HG03565 (cell line): Measurements from ENCODE around the gene ALDH16A1.

ENCODE experiments used
- ATAC-seq: cut with Tn5 transposase; IDR thresholded peaks from one replicate; pipeline ENCODE4 v1.9.1; 2021; ENCODE audit warnings: mild to moderate bottlenecking, moderate library complexity; ENCODE audit not compliant: unreplicated experiment

Gene ALDH16A1

DNA sequence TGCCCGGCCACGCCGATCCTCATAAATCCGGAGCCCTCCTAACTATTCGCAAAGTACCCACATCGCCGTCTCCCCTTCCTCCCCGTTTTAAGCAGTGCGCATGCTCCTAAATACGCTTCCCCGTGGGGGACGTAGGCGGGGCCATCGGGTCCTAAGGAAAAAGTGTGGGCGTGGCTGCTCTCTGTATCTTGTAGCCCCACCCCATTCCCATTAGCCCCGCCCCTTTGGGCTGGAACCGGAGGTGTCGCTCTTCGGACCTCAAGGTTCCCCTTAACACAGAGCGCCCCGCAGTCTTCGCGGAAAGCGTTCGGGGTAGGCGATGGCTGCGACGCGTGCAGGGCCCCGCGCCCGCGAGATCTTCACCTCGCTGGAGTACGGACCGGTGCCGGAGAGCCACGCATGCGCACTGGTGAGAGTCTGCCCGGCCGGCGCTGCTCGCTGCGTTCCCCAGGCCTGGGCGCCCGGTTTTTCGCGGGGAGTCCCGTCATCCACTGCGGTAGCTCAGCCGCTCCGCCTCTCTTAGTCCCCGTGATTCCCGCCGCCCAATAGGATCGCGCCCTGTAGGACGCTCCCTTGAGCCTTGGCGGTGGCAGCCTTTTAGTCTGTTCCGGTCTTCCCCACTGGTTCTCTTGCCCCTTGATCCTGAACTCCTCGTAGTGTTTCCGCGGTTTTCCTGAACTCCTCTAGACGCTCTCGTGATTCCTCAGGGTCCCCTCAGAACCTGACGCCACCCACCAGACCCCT, at the start of gene ALDH16A1:
Gene ALDH16A1 (plus strand): TSS at position 213 of the 744 bp plus-strand sequence. CDS start 107 bp downstream, at position 320.
- peak; percentile 68 for ATAC-seq

DNA sequence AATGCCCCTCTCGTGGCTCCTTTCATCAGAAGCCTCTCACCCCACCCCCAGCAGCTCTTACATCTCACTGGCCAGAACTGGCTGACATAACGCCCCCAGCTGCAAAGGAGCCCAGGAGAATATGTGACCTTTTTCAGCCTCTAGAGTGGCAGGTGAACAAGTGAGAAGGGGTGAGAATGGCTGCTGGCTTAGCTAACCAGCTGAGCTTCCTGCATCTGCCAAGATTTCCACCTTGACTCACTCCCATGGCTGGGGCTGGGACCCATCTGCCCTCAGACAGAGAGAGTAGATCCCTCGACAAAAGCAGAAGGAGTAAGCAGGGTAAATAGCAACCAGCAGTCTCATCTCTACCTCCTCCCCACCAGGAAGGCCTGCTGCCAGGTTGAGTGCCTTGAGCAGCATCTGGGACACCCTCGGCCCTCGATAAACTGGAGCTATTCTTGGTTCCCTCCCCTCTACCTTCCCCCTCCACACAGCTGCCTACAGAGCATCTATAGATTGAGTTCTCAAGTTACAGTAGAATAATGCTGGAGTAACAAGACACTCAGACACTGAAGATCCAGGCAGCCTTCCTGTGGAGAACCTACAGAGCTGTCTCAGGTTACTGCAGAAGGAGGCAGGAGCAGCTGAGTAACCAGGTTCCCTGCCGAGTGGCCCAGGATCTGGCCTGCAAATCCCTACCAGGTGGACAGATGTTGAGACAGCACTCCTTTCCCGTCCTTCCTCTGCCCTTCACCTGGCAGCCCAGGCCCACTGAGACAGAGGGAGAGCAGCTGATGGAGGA, 49.4 kb upstream of the ALDH16A1 start:
- ATAC-seq, result no peak

DNA sequence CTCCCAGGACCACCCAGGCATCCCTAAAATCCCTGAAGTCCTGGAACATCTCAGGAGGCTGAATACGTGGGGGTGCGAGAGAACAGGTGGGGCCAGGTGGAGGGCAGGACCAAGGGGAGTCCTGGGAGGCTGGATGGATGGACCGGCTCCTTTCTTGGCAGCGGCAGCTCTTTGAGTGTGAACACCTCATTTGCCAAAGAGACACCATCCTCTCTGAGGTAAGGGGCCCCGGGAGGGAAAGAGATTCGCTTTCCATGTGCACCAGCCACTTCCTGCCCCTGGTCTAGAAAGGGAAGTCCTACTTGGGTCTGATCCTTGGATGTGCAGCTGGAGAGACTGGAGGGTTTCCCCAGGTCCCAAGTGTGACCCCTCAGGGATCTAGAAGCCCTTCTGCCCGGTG, 45.9 kb upstream of the ALDH16A1 start:
- no peak for ATAC-seq

DNA sequence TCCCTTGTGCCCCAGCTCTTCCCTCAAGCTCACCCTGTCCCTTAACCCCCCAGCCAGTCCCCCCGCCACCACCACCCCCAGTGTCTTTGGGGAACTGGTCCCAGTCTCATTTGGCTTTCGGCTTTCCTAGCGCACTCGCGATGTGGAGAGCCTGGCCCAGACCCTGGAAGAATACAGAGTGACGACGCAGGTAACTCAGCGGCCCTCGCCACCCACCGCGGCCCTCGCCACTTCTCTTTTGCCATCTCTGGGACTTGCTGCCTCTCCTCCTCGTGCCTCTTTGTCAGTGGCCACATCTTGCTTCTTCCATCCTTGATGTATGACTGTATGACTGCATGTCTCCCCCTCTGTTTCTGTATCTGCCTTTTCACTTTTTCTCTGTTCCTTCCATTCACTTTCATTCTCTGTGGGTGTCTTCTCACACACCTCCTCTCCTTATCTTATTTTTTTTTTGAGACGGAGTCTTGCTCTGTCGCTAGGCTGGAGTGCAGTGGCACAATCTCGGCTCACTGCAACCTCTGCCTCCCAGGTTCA, 45.5 kb upstream of the ALDH16A1 start:
- ATAC-seq, result no peak

DNA sequence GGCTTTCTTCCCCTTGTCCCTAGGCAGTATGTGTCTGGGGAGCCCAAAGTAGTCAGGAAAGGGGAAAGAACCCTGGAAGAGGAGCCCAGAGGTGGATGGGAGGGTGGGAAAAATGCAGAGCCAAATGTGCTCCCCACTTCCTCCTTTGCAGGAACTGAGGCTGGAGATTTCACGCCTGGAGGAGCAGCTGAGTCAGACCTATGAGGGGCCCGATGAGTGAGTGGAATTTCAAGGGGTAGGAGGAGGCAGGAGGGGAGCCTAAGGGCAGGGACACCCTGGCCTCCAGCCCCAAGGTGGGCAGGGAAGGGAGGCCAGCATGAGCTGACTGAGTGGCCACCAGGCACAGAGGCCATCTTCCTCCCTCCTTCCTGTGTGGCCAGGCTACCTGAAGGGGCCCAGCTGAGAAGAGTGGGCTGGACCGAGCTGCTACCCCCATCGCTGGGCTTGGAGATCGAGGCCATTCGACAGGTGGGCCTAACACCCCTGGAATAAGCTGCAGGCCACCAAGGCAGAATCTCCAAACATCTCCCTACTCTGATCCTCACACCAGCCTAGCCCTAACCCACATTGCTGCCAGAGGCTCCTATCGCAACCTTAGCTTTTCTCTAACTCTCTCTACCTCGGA, 44.1 kb upstream of the ALDH16A1 start:
- ATAC-seq, result no peak

DNA sequence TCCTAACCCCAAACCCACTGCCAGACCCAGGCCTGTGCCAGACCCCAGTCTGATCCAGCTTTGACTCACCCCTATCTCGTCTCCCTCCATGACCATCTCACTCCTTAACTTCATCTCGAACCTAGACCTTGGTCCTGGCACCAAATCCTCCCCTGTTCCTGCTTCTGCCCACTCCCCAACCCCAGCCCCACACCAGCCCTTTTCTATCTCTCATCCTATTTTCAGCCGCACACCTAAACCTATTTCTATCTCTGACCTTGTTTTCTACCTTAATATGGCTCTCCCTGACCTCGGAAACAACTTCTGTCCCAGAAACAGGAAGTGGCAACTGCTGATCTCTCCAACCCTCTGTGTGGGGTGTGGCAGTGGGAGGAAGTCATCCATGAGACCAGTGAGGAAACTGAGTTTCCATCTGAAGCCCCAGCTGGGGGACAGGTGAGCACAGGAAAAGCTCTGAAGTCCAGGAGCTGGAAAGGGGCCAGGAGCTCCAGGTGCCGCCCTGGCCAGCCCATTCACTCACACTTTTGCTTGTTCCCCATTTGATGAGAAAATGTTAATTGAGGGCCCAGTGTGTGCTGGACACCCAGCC, 43.5 kb upstream of the ALDH16A1 start:
- no peak for ATAC-seq

DNA sequence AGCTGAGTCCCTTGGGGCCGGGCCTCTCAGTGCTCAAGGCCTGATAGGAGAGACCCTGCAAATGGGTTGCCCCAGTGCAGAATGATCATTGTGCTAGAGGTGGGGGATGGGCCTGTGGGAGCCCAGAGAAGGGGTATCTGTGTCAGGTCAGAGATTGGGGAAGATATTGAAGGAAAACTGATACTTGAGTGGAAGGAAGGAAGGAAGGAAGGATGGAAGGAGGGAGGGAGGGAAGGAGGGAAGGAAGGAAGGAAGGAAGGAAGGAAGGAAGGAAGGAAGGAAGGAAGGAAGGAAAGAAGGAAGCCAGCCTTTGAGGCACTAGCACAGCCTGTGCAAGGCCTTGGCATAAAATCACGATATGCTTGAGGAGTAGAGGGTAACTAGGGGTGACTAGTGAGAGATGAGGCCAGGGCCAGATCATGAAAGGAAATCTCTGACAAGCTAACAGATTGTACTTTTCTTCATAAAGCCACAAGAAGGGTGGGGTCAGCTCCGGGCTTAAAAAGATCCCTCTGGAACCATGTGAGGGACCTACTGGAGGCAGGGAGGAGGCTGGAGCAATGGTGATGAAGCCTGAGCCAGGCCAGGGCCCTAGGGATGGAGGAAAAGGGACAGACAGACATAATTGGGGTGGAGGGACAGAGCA, 41.2 kb upstream of the ALDH16A1 start:
- no peak for ATAC-seq

DNA sequence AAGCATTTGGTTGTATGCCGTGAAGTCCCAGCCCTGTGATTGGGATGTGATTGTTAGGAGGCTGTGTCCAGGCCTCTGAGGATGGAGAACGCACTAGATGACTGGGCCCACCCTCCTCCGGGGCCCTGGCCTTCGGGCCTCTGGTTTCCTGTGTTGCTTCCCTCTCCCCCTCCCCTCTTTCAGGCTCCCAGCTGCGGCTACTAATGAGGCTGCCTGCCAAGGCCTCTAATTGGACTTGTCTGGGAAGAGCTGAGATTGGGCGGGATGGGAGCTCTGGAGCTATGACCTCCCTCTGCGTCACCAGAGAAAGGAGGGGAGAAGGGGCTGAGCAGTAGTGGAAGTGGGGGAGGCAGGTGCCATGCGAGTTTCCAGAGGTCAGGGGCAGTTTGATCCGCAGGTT, 39.7 kb upstream of the ALDH16A1 start:
- ATAC-seq, result no peak

DNA sequence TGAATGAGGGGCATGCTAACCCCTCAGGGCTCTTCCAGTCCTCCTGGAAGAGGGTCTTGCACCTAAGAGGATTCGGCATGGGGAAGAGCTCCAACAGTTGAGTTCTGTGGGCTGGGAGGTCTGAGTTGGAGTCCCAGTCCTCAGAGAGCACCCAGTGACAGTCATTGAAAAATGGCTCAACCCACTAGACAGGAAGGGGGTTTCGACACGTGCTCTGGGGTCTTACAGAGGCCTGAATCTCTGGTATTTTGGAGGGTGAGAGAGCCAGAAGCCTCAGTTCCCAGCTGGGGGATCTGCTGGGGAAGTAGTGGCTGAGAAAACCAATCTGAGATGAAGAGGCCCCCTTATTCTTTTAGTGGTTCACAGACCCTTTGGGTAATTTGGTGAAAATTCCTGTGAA, 38.8 kb upstream of the ALDH16A1 start:
- no peak for ATAC-seq

DNA sequence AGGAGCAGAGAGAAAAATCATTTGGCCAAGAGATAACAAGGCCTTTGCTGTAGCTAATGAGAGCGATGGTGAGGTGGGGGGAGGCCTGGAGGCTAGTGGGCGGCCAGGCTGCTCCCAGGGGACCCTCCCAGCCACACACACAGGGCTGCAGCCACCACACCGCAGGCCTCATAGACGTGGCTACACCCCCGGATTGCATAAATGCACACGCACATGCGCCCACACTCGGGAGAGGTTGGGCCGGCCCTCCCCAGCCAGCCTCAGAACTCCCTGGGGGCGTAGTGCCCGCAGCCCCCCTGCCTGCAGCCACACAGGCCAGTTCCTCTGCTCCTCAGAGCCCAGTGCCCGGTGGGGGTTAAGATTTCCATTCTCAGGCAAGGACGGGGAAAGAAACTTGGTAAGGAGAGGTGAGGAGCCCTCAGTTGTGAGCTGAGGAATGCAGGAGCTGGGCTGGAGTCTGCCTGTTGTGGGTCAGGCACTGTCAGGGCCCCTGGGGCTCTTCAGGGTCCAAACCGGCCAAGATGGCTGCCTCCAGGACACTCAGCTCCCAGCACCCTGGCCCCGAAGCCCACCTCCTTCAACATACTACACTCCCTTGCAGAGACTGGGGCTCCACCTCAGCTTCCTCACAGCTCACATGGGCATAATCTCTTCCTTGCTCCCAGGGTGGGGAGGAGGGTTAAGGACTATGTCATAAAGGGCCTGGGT, 37.8 kb upstream of the ALDH16A1 start:
- no peak for ATAC-seq

DNA sequence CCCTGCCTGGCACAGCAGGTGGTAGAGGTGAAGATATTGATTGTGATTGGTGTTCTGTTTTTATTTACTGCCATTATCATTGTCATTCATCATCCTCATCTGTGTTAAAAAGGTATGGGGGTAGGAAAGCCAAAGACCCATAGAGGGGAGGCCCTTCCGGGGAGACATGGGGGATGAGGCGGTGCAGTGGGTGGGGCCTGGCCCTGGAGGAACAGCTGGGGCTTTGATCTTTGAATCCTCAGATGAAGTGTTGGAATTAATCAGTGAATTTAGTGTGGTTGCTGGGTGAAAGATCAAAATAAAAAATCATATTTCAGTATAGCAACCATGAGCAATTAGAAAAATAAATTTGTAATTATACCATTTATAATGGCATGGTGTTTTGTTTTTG, 37.2 kb upstream of the ALDH16A1 start:
- ATAC-seq, result no peak

DNA sequence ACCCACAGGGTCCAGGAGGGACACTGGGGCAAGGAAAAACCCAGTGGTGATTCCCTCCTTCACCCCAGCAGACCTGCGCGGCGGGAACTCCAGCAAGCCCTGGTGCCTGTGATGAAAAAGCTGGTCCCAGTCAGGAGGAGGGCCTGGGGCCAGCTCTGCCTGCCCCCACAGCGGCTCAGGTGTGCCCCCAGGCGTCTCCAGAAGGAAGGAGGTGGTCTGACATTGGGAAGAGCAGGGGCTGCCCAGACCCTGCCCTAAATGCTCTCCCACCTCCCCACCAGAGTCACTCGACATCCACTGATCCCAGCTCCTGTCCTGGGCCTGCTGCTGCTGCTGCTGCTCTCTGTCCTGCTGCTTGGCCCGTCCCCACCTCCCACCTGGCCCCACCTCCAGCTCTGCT, 35.9 kb upstream of the ALDH16A1 start:
- ATAC-seq, result no peak

DNA sequence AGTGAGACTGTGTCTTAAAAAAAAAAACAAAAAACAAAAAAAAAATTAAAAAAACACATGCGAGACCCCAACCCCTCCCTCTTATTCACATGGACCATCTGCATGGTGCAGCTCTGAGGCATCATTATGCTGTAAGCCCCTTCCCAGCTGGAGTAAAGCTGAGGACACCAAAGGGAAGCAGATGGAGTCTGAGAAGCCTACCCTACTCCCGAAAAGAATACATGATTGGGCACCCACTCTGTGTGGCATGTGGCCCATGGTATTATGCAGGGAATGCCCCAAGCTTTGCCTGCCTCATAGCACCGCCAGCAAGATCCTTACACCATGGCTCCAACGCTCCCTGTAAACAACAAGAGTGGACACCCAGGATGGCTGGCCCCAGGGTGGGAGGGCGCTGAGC, 34.5 kb upstream of the ALDH16A1 start:
- ATAC-seq, result no peak

DNA sequence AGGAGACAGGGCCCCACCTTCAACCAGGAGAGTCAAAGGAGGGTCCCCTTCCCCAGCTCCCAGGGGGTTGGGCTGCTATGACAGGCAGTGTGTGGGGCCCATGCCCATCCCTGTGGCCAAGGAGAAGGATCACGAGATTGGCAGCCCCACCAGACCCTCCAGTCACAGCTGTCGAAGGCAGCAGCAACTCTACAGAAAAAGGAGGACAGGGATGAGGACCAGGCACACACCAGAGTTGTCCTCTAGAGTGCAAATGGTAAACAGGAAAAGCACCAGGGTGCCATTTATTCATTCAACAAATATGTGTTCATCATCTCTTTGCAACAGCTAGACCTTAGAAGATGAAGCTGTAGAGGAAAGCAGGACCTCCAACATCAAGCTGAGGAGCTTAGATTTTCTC, 33.9 kb upstream of the ALDH16A1 start:
- no peak for ATAC-seq

DNA sequence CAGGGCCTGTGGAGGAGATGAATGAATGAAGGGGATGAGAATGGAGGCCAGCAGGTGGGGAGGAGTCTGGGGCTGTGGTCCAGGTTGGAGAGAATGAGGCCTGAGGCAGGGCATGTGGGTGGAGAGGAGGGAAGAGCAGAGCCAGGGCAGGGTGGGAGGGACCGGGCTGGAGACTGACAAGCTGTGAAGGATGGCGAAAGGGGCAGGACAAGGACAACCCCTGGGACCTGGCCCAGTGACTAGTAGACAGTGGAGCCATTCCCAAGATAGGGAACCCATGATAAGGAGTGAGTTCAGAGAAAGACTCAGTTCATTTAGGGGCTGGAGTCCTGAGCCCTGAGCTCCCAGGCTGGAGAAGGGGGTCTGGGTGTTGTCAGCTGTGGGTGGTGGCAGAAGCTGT, 32.8 kb upstream of the ALDH16A1 start:
- ATAC-seq, result no peak

DNA sequence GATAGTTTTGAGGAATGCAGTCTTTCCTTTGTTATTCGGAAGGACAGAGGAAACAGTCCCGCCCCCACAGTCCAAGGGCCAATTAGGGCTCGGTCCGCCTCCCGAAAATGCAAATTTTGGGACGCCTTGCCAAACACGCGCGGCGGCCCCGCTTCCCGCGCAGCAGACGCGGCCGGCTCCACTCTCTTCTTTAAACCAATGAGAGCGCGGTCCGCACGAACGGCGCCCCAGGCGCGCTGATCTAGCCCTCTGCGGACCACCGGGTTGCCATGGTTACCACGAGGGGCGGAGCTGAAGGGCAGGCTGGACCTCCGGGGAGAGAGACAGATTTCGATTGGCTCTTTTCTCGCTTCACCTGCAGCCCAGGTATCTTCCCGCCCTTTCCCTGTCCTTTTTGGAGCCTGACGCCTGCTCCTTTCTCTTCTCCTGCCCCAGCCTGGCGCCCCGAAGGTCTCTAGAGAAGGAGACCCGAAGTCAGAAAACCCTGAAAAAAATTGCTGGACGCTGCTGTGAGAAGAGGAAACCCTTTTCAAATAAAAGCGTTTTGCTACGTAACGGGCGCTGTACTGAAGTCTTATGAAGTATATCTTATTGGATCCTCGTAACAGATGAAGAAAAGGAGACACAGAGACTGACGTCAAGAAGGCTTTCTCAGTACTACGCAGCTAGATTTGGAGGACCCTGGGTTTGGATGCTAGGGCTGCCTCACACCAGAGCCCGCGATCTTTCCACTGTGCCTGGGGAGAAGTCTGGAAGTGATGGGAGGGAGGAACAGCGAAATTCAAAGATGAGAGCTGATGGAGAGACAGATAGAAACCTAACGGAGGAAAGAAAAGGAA, 31.8 kb upstream of the ALDH16A1 start:
- no peak for ATAC-seq

DNA sequence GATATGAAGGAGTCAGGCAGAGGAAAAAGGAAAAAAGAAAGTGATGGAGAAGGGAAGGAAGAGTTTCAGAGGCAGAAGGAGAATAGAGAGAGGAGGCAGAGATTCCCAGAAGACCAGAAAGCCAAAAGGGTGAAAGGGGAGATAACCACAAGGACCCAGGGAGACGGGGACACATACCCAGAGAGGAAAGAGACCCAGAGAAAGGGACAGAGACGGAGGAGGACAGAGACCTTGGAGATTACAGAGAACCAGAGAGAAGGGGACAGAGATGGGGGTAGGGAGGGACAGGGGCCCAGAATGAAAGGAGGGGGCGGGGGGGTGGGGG, 31.2 kb upstream of the ALDH16A1 start:
- ATAC-seq, result no peak

DNA sequence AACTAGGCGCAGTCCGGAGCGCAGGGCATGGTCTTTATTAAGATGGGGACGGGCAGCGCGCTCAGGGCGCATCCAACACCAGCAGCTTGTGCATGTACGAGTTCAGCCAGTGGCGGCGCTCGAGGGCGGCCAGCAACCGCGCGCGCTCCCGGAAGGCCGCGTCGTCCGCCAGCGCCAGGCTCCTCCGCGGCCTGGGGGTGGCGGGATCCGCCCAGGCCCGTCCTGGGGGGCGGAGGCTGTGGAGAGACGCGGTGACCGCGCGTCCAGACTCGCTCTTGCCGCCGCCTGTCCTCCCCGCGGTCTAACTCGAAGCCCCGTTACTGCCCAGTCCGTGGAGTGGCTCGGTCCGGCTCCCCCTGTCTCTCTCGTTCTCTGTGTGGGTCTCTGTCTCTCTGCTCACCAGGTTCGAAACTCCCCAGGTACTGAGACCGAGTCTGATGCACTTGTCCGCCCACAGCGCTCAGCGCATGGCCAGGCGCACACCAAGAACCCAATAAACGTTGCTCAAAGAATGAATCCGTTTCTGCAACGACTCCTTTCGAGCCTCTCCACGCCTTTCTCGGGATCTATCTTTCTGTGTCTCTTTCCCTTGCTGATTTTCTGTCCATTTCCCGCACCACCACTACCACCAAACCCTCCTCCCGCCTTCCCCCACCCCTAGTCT, 30.5 kb upstream of the ALDH16A1 start:
- ATAC-seq, result no peak
